Activated B cell treated with CpG ODN at 0.5 μM for 24 hours (primary cell): ENCODE results near the gene CCDC24. TPM values are rescaled to one million over a fixed set of nuclear protein-coding genes. Genes with fewer than 3 reads are reported as not detected.
A peak's percentile ranks its signal among the peaks of the same experiment; 100 is the strongest.

Source experiments
- ATAC-seq: fragments of 200-7000 bp; cut with Tn5 transposase; one replicate; pipeline ENCODE4 v1.10.0; 2021; ENCODE audit warnings: low read depth, mild to moderate bottlenecking, moderate library complexity
- CTCF ChIA-PET: fragments of 350-600 bp; sonication (Branson Sonifier 250); formaldehyde crosslinking; loops from one replicate; lab custom pipeline; 2021; ENCODE audit warnings: antibody characterized with exemption; lab: Charles Lee
- POLR2A ChIA-PET: fragments of 350-600 bp; sonication (Branson Sonifier 250); formaldehyde crosslinking; loops from one replicate; lab custom pipeline; 2021; ENCODE audit warnings: antibody characterized with exemption; lab: Charles Lee
- DNase-seq: peaks from one replicate; pipeline ENCODE4 v3.0.0; 2022
- H3K27ac Mint-ChIP-seq: one replicate; pipeline ENCODE4 v1.8.0; 2020; ENCODE audit warnings: mixed read lengths
- H3K27me3 Mint-ChIP-seq: one replicate; pipeline ENCODE4 v1.8.0; 2021; ENCODE audit warnings: mixed read lengths
- H3K36me3 Mint-ChIP-seq: one replicate; pipeline ENCODE4 v1.8.0; 2021; ENCODE audit warnings: low read depth, mixed read lengths
- H3K4me1 Mint-ChIP-seq: one replicate; pipeline ENCODE4 v1.8.0; 2021; ENCODE audit warnings: mixed read lengths
- H3K4me3 Mint-ChIP-seq: one replicate; pipeline ENCODE4 v1.8.0; 2020; ENCODE audit warnings: mild to moderate bottlenecking, mixed read lengths
- H3K9me3 Mint-ChIP-seq: one replicate; pipeline ENCODE4 v1.8.0; 2020; ENCODE audit warnings: mixed read lengths
- CTCF ChIP-seq: fragments of 200-600 bp; IDR thresholded peaks from one replicate; pipeline ENCODE4 v1.8.0; 2022; ENCODE audit warnings: antibody characterized with exemption, mild to moderate bottlenecking
- intact Hi-C: fragments of 100-400 bp; cut with micrococcal nuclease; formaldehyde crosslinking; loops from one replicate; pipeline ENCODE4 v1.15.1; 2024
- total RNA-seq: library from RNA; stranded (reverse); gene quantifications from 2 replicates; pipeline ENCODE4 v1.2.3, GENCODE V29; 2022

The CCDC24 gene
- total RNA-seq, 1 donor from 2014 or later, result 15.1 TPM

GRCh38 chr1:43992232-43992995 lies 1.0 kb downstream of the CCDC24 start:
- Mint-ChIP-seq H3K4me1 (peaks cover 36% of the 10 kb centered on the region), H3K36me3 (peaks cover 2% of the 10 kb centered on the region), H3K27me3 (no peaks in the 10 kb centered on the region), H3K27ac (peak overlapping the region; percentile 88), H3K4me3 (peak overlapping the region; percentile 96), H3K9me3 (no peaks in the 10 kb centered on the region)
- ChIA-PET POLR2A (interaction anchor here (0.6 to 2.7 kb wide), 4 partner anchors 17 to 1441 kb away, joined by 3 to 23 read pairs (median 4); partner anchors contain the start of gene ATP6V0B), CTCF (interaction anchor here (1.6 to 2.8 kb wide), 3 partner anchors 13 to 56 kb away, joined by 3 to 17 read pairs (median 4); partner anchors contain the start of gene DPH2)
- ATAC-seq, result no peak
- no peak for DNase-seq
- TF ChIP-seq CTCF, result no peak
- intact Hi-C loops, result loop anchor here (10.0 kb wide), 1 partner anchor 642 kb away; no protein-coding TSS in a partner anchor

- DNase-seq, result no peak
- Mint-ChIP-seq H3K36me3 (peaks cover 2% of the 10 kb centered on the region), H3K4me3 (peak overlapping the region; percentile 96), H3K27me3 (no peaks in the 10 kb centered on the region), H3K4me1 (peaks cover 36% of the 10 kb centered on the region), H3K9me3 (no peaks in the 10 kb centered on the region), H3K27ac (peak overlapping the region; percentile 50)
- CTCF ChIA-PET, result interaction anchor here (0.8 to 2.8 kb wide), 4 partner anchors 12 to 59 kb away, joined by 3 to 17 read pairs (median 4); no protein-coding TSS in a partner anchor
- intact Hi-C loops, result loop anchor here (10.0 kb wide), 1 partner anchor 641 kb away; no protein-coding TSS in a partner anchor
- no peak for ATAC-seq
- no peak for TF ChIP-seq CTCF
- POLR2A ChIA-PET, result interaction anchor here (0.6 to 1.7 kb wide), 11 partner anchors 12 to 1311 kb away, joined by 3 to 8 read pairs (median 4); partner anchors contain the start of genes ATP6V0B, IPO13 and YBX1
Measured at GRCh38 chr1:43993206-43993914, 2.0 kb downstream of the CCDC24 start.

- CTCF ChIA-PET, result interaction anchor here (1.0 to 2.8 kb wide), 2 partner anchors 11 to 43 kb away, joined by 5 to 17 read pairs; no protein-coding TSS in a partner anchor
- Mint-ChIP-seq H3K9me3 (no peaks in the 10 kb centered on the region), H3K27ac (peak overlapping the region; percentile 50), H3K4me3 (peak overlapping the region; percentile 26), H3K4me1 (peaks cover 36% of the 10 kb centered on the region), H3K27me3 (no peaks in the 10 kb centered on the region), H3K36me3 (peaks cover 2% of the 10 kb centered on the region)
- no peak for DNase-seq
- POLR2A ChIA-PET, result interaction anchor here (0.6 to 1.7 kb wide), 9 partner anchors 12 to 1312 kb away, joined by 3 to 8 read pairs (median 5); partner anchors contain the start of genes ATP6V0B, IPO13 and YBX1
- no peak for TF ChIP-seq CTCF
- no peak for ATAC-seq
- intact Hi-C loops, result loop anchor here (10.0 kb wide), 1 partner anchor 641 kb away; no protein-coding TSS in a partner anchor
Measured at GRCh38 chr1:43994071-43994470, 2.7 kb downstream of the CCDC24 start.

GRCh38 chr1:43994794-43995790 lies 3.7 kb downstream of the CCDC24 start:
- DNase-seq (no peak), ATAC-seq (no peak)
- no peak overlapping the region for H3K27ac Mint-ChIP-seq
- H3K36me3 Mint-ChIP-seq, result peaks cover 2% of the 10 kb centered on the region
- no peaks in the 10 kb centered on the region for H3K9me3 Mint-ChIP-seq
- no peak for TF ChIP-seq CTCF
- POLR2A ChIA-PET, result interaction anchor here (0.7 to 1.7 kb wide), 2 partner anchors 11 to 20 kb away, joined by 3 to 4 read pairs; partner anchors contain the start of gene ATP6V0B
- H3K4me3 Mint-ChIP-seq, result no peak overlapping the region
- CTCF ChIA-PET, result interaction anchor here (1.0 kb wide), 1 partner anchor 41 kb away, joined by 3 read pairs; no protein-coding TSS in a partner anchor
- peaks cover 36% of the 10 kb centered on the region for H3K4me1 Mint-ChIP-seq
- H3K27me3 Mint-ChIP-seq, result no peaks in the 10 kb centered on the region
- intact Hi-C loops, result loop anchor here (10.0 kb wide), 1 partner anchor 640 kb away; no protein-coding TSS in a partner anchor
